Cardiac muscle cell (in vitro differentiated cells and primary cell): ENCODE data around the gene SMAD3. TPM values are rescaled to one million over a fixed set of nuclear protein-coding genes. Genes with fewer than 3 reads are reported as not detected.

ENCODE experiments used
- DNase-seq, 2 donors: peaks; one replicate each; pipeline versions ENCODE4 v3.0.0 to v3.0.0-alpha.2; 2010 to 2017; ENCODE audit warnings: low read depth in 1 of 2, low spot score in 1 of 2
- H3K27ac ChIP-seq: fragments of 200-600 bp; sonication (generic); 2 replicates; pipeline ENCODE4 v1.5.1; 2016
- H3K27me3 ChIP-seq: fragments of 200-600 bp; sonication (generic); 2 replicates; pipeline ENCODE4 v1.6.0; 2016; ENCODE audit warnings: control low read depth
- H3K36me3 ChIP-seq: fragments of 200-600 bp; sonication (generic); 2 replicates; pipeline ENCODE4 v1.5.1; 2016; ENCODE audit warnings: control low read depth
- H3K4me1 ChIP-seq: fragments of 200-600 bp; sonication (generic); 2 replicates; pipeline ENCODE4 v1.8.1; 2017; ENCODE audit warnings: low read depth, mild to moderate bottlenecking, mixed run types
- H3K4me3 ChIP-seq: fragments of 200-600 bp; sonication (generic); 2 replicates; pipeline ENCODE4 v1.5.1; 2016; ENCODE audit warnings: mild to moderate bottlenecking
- H3K9me3 ChIP-seq: fragments of 200-600 bp; sonication (generic); 2 replicates; pipeline ENCODE4 v1.5.1; 2017; ENCODE audit warnings: low read depth, mild to moderate bottlenecking, control low read depth
- CTCF ChIP-seq: IDR thresholded peaks from 2 replicates; pipeline ENCODE4 v1.5.1; 2012; ENCODE audit warnings: low read depth, mild to moderate bottlenecking, low read length
- polyA plus RNA-seq: library from polyadenylated mRNA; unstranded; fragments of >200 nt; fragmentation: Nextera tagmentation; extraction: Ambion mirVana; gene quantifications from 2 replicates; pipeline ENCODE4 v1.2.1, GENCODE V29; 2016
- total RNA-seq: library from RNA; depleted of rRNA; stranded (reverse); fragments of >200 nt; gene quantifications from 2 replicates; pipeline ENCODE4 v1.2.3, GENCODE V29; 2016

SMAD3 gene
- total and polyA plus RNA-seq, 2 experiments from 2014 or later, result 16.3 to 29.2 TPM

DNA sequence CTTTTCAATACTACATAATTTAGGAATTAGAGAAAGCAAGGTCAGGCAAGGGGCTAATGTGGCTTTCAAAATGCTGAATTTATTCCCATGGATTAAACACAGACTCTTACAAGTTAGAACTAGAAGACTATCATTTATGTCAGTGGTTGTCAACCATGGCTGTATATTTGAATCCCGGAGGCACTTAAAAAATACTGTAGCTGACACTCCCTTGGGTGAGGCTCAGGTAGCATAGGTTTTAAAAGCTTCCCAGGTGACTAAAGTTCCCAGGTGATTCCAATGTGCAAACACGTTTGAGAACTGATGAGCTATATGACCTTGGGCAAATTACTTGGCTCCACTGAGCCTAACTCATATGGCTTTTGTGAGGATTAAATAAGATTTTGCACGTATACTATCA lies 159.5 kb downstream of the SMAD3 start:
- H3K4me1 ChIP-seq, result no peaks in the 10 kb centered on the region
- H3K4me3 ChIP-seq, result no peak overlapping the region
- no peak for TF ChIP-seq CTCF
- H3K27me3 ChIP-seq, result no peaks in the 10 kb centered on the region
- H3K27ac ChIP-seq, result no peak overlapping the region
- DNase-seq, result no peak
- H3K9me3 ChIP-seq, result no peaks in the 10 kb centered on the region
- H3K36me3 ChIP-seq, result no peaks in the 10 kb centered on the region

GRCh38 chr15:67225336-67225735 lies 159.9 kb downstream of the SMAD3 start:
- Histone ChIP-seq H3K9me3 (no peaks in the 10 kb centered on the region), H3K4me1 (no peaks in the 10 kb centered on the region), H3K4me3 (no peak overlapping the region), H3K36me3 (no peaks in the 10 kb centered on the region), H3K27me3 (no peaks in the 10 kb centered on the region), H3K27ac (no peak overlapping the region)
- no peak for TF ChIP-seq CTCF
- DNase-seq, result peak in 1 of 2 donors; percentile 72

DNA sequence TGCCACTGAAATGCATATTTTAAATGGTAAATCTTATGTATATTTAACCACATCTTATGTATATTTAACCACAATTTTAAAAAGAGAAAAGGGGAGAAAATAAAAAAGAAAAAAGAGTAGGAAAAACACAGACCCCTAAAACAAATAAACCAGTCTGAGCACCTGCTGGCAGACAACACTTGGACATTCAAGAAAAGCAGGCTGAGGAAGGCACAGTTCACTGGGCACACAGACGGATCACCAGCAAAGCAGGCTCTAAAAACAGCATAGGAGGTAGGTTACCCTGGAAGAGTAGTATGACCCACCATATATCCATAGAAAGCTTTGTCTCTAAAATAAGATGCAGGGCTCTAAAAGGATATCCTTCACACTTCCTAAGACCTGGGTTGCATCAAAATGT lies 162.0 kb downstream of the SMAD3 start:
- Histone ChIP-seq H3K27me3 (no peaks in the 10 kb centered on the region), H3K27ac (no peak overlapping the region), H3K9me3 (no peaks in the 10 kb centered on the region), H3K36me3 (peaks cover 11% of the 10 kb centered on the region), H3K4me1 (no peaks in the 10 kb centered on the region), H3K4me3 (no peak overlapping the region)
- no peak for DNase-seq
- no peak for TF ChIP-seq CTCF

DNA sequence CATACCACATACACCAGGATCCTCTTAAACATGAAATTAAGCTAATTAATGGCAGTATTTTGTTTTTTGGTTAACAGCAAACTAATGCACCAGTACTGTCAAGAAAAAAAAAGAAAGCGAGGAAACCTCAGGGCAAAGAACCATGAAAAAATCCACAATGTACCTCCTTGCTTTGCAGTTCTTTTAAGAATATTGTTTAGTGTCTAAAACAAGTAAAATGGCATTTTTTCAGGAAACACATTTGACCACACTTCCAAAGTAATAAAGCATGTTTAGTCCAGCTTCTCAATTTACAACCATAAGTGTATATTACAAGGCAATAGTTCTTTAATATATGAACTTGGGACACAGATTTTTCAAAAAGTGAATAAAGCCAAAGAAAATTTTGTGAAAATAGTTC lies 162.4 kb downstream of the SMAD3 start:
- no peaks in the 10 kb centered on the region for H3K27me3 ChIP-seq
- H3K9me3 ChIP-seq, result no peaks in the 10 kb centered on the region
- peaks cover 11% of the 10 kb centered on the region for H3K36me3 ChIP-seq
- no peak overlapping the region for H3K27ac ChIP-seq
- no peaks in the 10 kb centered on the region for H3K4me1 ChIP-seq
- H3K4me3 ChIP-seq, result no peak overlapping the region
- TF ChIP-seq CTCF, result no peak
- DNase-seq, result no peak

DNA sequence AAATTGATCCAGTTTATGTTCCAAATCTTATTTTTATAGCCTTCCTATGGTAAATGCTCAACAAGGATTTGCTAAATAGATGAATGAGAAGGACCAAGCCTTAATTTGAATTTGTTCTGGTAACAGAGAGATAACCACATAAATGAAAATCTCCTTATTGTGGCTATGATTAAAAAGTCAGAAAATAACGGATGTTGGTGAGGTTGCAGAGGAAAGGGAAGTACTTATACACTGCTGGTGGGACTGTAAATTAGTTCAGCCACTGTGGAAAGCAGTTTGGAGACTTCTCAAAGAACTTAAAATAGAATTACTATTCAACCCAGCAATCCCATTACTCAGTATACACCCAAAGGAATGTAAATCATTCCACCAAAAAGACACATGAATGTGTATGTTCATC lies 162.9 kb downstream of the SMAD3 start:
- Histone ChIP-seq H3K9me3 (no peaks in the 10 kb centered on the region), H3K36me3 (peaks cover 11% of the 10 kb centered on the region), H3K4me3 (no peak overlapping the region), H3K4me1 (no peaks in the 10 kb centered on the region), H3K27ac (no peak overlapping the region), H3K27me3 (no peaks in the 10 kb centered on the region)
- no peak for DNase-seq
- no peak for TF ChIP-seq CTCF

DNA sequence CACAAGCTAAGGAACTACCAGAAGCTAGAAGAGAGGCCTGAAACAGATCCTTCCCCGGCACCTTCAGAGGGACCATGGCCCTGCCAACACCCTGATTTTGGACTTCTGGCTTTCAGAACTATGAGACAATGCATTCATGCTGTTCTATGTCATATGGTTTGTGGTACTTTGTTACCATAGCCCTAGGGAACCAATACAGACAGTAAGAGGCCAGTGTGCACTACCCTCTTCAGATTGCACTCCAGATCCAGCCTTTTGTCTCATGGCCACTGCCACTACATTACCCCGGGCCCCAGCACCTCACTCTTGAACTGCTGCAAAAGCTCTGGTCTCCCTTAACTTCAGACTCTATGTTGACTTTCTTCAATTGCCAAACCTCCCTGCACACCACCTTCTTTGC lies 165.1 kb downstream of the SMAD3 start:
- Histone ChIP-seq H3K4me1 (no peaks in the 10 kb centered on the region), H3K36me3 (peaks cover 11% of the 10 kb centered on the region), H3K27me3 (no peaks in the 10 kb centered on the region), H3K27ac (no peak overlapping the region), H3K4me3 (no peak overlapping the region), H3K9me3 (no peaks in the 10 kb centered on the region)
- no peak for TF ChIP-seq CTCF
- DNase-seq, result no peak
